Measurements from ENCODE around the gene ADARB1.

ADARB1 gene

DNA sequence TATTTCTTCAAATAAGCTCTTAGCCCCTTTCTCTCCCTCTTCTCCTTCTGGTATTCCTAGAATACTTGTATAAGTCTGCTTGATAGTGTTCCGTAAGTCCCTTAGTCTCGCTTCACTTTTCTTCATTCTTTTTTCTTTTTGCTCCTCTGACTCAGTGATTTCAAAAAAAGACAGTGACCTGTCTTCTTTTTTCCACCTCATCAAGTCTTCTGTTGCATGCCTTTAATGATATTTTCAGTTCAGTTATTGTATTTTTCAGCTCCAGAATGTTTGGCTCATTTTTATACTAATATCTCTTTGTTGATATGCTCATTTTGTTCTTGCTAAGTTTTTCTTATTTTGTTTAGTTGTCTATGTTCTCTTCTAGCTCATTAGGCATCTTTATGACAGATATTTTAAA is 115.6 kb downstream of the ADARB1 start:
- TF ChIP-seq, protein P1, sequence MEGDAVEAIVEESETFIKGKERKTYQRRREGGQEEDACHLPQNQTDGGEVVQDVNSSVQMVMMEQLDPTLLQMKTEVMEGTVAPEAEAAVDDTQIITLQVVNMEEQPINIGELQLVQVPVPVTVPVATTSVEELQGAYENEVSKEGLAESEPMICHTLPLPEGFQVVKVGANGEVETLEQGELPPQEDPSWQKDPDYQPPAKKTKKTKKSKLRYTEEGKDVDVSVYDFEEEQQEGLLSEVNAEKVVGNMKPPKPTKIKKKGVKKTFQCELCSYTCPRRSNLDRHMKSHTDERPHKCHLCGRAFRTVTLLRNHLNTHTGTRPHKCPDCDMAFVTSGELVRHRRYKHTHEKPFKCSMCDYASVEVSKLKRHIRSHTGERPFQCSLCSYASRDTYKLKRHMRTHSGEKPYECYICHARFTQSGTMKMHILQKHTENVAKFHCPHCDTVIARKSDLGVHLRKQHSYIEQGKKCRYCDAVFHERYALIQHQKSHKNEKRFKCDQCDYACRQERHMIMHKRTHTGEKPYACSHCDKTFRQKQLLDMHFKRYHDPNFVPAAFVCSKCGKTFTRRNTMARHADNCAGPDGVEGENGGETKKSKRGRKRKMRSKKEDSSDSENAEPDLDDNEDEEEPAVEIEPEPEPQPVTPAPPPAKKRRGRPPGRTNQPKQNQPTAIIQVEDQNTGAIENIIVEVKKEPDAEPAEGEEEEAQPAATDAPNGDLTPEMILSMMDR (IDR thresholded peaks at IDR 0.05), result no peak
- H3K27ac ChIP-seq, result no peak overlapping the region

DNA sequence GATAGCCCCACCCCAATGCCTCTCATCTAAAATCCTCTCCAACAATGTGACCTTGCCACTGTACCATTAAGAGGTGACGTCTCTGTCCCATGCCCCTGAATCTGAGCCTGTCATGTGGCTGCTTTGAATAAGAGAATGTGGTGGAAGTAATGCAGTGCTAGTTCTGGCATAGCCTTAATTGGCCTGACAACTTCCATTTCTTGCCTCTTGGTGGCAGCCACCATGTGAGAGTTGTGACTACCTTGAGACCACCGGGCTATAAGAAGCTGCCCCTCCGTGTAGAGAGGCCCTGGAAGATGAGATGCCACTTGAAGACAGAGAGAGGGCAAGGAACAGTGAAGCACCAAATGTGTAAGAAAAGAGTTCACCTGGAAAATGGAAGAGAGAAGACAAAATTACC is 118.0 kb downstream of the ADARB1 start:
- no peak overlapping the region for H3K4me3 ChIP-seq
- TF ChIP-seq, protein P1 (IDR thresholded peaks at IDR 0.05), result no peak
- no peak for DNase-seq (ENCODE audit: low spot score)
- no peak overlapping the region for H3K27ac ChIP-seq

More for the DNA sequence above, 115.6 kb downstream of the ADARB1 start:
- no peak overlapping the region for H3K4me3 ChIP-seq
- DNase-seq (ENCODE audit: low spot score), result no peak

DNA sequence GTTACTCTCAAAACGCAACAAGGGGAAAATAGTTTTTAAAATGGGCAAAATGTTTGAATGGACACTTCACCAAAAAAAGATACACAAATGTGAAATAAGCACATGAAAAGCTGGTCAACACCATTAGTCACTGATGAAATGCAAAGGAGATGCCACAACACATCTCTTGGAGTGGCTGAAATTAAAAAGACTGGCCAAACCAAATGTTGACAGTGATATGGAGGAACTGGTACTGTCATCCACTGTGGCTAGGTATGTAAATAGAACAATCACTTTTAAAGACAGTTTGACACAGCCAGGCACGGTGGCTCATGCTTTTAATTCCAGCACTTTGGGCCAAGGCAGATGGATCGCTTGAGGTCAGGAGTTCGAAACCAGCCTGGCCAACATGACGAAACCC is 122.2 kb downstream of the ADARB1 start:
- Histone ChIP-seq H3K4me3 (no peak overlapping the region), H3K27ac (no peak overlapping the region)
- TF ChIP-seq, protein P1 (IDR thresholded peaks at IDR 0.05), result no peak
- DNase-seq (ENCODE audit: low spot score), result no peak

DNA sequence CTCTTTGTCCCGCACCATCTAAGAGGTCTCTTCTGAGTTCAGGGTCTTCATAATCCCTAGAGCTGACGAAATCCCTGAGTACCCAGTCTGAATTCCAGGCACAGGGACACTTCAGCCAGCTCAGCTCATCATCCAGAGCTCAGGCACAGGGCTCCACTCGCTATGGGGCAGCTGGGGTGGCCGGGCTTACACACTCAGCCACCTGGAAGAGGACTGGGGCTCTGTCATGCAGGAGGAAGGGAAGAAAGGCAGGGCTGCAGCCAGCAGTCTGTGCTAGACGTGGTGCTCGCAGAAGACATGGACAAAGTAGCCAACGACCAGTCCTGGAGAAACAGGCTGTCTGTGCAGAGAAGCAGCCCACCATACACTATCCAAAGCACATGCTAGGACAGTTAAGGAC is 124.8 kb downstream of the ADARB1 start:
- TF ChIP-seq, protein P1 (IDR thresholded peaks at IDR 0.05), result no peak
- no peak for DNase-seq (ENCODE audit: low spot score)
- Histone ChIP-seq H3K4me3 (no peak overlapping the region), H3K27ac (no peak overlapping the region)

DNA sequence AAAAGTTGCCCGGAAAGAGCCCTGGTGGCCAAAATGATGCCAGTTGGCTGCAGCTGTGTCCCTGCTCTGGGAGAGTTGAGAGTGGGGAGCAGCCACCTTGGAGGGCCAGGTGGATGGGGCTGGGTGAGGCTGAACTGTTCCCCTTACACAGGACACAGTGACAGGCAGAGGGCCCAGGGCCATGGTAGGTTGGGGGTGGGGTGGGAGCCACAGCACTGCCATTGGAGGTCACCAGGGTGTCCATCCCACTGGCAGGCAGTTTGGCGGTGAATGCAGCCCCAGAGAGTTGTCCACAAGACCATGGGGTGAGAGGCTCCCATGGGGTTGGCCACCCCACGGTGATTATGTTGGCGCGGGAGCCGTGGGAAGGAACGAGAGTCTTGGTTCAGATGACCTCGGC is 125.7 kb downstream of the ADARB1 start:
- DNase-seq (ENCODE audit: low spot score), result no peak
- no peak overlapping the region for H3K27ac ChIP-seq

DNA sequence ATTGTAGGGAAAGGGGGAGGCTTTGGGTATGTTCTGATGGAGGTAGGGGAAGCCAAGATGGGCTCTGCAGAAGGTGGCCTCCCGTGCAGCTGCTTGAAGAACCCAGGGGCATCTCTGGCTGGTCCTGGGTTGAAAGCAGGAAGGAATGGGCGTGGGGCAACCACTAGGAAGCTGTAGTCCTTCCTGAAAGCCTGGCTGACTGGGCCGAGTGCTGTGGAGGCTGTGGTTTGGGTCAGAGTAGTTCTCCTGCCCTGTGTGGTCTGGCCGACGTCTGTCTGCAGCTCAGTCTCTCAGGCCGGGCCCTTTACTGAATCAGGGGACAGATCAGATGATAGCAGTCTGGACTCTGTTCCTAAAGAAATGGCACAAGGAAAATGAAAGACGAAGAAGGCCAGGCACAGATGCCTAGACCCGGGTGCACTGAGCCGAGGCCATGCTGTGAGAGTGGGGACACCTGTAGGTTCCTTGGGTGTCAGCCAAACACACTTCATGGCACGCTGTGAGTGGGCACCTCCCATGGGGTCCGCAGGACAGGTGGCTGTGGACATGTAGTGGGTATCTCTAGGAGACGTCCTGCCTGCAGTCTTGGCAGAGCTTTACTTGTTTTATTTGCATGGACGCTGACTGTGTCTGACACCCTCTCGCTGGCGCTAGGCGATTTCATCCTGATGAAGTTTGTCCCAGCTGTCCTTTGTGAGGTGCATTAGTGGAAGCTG is 126.4 kb downstream of the ADARB1 start:
- TF ChIP-seq, protein P1 (IDR thresholded peaks at IDR 0.05), result no peak
- no peak overlapping the region for H3K27ac ChIP-seq
- no peak for DNase-seq (ENCODE audit: low spot score)
- no peak overlapping the region for H3K4me3 ChIP-seq

More for the DNA sequence above, 125.7 kb downstream of the ADARB1 start:
- TF ChIP-seq, protein P1 (IDR thresholded peaks at IDR 0.05), result no peak
- no peak overlapping the region for H3K4me3 ChIP-seq

DNA sequence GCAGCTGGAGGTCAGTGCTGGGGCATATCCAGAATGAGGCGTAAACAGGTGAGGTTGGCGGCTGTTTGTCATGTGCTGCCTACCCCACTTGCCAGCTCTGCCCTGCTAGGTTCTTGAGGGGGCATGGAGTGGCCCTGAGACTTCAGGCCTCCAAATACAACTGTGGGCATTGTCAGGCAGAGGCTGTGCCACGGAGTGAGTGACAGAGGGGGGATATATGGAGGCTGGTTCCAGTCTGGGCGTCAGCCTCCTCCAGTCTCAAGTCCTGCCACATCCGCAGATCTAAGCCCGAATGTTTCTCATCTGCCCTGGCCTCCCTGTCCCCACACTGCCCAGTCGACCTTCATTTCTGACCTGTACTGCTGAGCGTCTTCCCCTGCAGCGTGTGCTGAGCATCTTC is 128.0 kb downstream of the ADARB1 start:
- no peak overlapping the region for H3K4me3 ChIP-seq
- no peak overlapping the region for H3K27ac ChIP-seq
- DNase-seq (ENCODE audit: low spot score), result no peak
- TF ChIP-seq, protein P1 (IDR thresholded peaks at IDR 0.05), result no peak
